Liver (tissue), 9 donors: ENCODE results near the gene ERI3. TPM values are rescaled to one million over a fixed set of nuclear protein-coding genes. Genes with fewer than 3 reads are reported as not detected.

ENCODE experiments used
- DNase-seq: peaks from one replicate; pipeline ENCODE4 v3.0.0-alpha.2; 2017; ENCODE audit warnings: low spot score
- H3K27ac ChIP-seq, 2 donors: one replicate each; pipeline ENCODE4 v1.7.0; 2013; ENCODE audit warnings: inconsistent platforms in 2 of 2, low read length in 2 of 2, control low read depth in 1 of 2, low read depth in 1 of 2, mild to moderate bottlenecking in 1 of 2
- H3K27me3 ChIP-seq, 4 donors: one replicate each; pipeline versions ENCODE4 v1.6.1 to v1.7.0; 2013; ENCODE audit warnings: low read length in 3 of 4, inconsistent platforms in 1 of 4, mild to moderate bottlenecking in 1 of 4, moderate library complexity in 1 of 4; ENCODE audit not compliant: control insufficient read depth in 4 of 4, insufficient read depth in 4 of 4
- H3K36me3 ChIP-seq, 4 donors: one replicate each; pipeline versions ENCODE4 v1.6.1 to v1.7.0; 2013; ENCODE audit warnings: low read length in 3 of 4, mild to moderate bottlenecking in 3 of 4, low read depth in 1 of 4, moderate library complexity in 1 of 4; ENCODE audit not compliant: control insufficient read depth in 4 of 4, insufficient read depth in 3 of 4
- H3K4me1 ChIP-seq, 4 donors: one replicate each; pipeline versions ENCODE4 v1.6.1 to v1.7.0; 2013; ENCODE audit warnings: low read length in 3 of 4, mild to moderate bottlenecking in 3 of 4, moderate library complexity in 1 of 4; ENCODE audit not compliant: control insufficient read depth in 4 of 4, insufficient read depth in 4 of 4
- H3K4me3 ChIP-seq, 3 donors: one replicate each; pipeline versions ENCODE4 v1.6.1 to v1.7.0; 2013; ENCODE audit warnings: low read length in 3 of 3, control low read depth in 1 of 3, low read depth in 1 of 3, mild to moderate bottlenecking in 1 of 3
- H3K9ac ChIP-seq, 2 donors: one replicate each; pipeline ENCODE4 v1.7.0; 2013; ENCODE audit warnings: low read length in 2 of 2, mild to moderate bottlenecking in 2 of 2, moderate library complexity in 2 of 2, control low read depth in 1 of 2, low read depth in 1 of 2
- H3K9me3 ChIP-seq, 4 donors: one replicate each; pipeline versions ENCODE4 v1.6.1 to v1.7.0; 2013; ENCODE audit warnings: low read length in 3 of 4; ENCODE audit not compliant: control insufficient read depth in 4 of 4
- EGR1 ChIP-seq, 2 donors: IDR thresholded peaks; 2 replicates each; pipeline ENCODE4 v1.6.1; 2016 to 2018; ENCODE audit warnings: antibody characterized with exemption in 2 of 2, low read depth in 2 of 2
- FOXA2 ChIP-seq: IDR thresholded peaks from 2 replicates; pipeline ENCODE4 v1.6.1; 2016; ENCODE audit warnings: antibody characterized with exemption
- HNF4A ChIP-seq, 2 donors: conservative IDR thresholded peaks; 2 replicates each; pipeline ENCODE4 v1.6.1; 2016; ENCODE audit warnings: antibody characterized with exemption in 2 of 2, mild to moderate bottlenecking in 2 of 2
- HNF4G ChIP-seq: IDR thresholded peaks from 2 replicates; pipeline ENCODE4 v1.6.1; 2016; ENCODE audit warnings: antibody characterized with exemption
- RAD21 ChIP-seq, 2 donors: IDR thresholded peaks; 2 replicates each; pipeline ENCODE4 v1.6.1; 2016; ENCODE audit warnings: antibody characterized with exemption in 2 of 2, mild to moderate bottlenecking in 2 of 2
- RXRA ChIP-seq, 2 donors: IDR thresholded peaks; 2 replicates each; pipeline ENCODE4 v1.6.1; 2017 to 2018; ENCODE audit warnings: antibody characterized with exemption in 2 of 2, mild to moderate bottlenecking in 1 of 2
- WGBS: extraction: QIAGEN DNeasy Blood & Tissue Kit; methylation state at CpG from one replicate; pipeline ENCODE4 v1.1.7; 2013; 5-methylcytosine and 5-hydroxymethylcytosine counted together
- polyA plus RNA-seq, 2 donors: library from polyadenylated mRNA; stranded (reverse) in 1 of 2; unstranded in 1 of 2; fragments of 200-250 nt in 1 of 2; fragments of >200 nt in 1 of 2; fragmentation: Nextera tagmentation in 1 of 2; extraction: Ambion mirVana in 1 of 2; gene quantifications; one replicate each; pipeline versions ENCODE4 v1.2.1 to v1.2.3, GENCODE V29; 2013 to 2015
- total RNA-seq, 2 donors: library from RNA; depleted of rRNA; stranded (reverse); fragments of >200 nt; gene quantifications; one replicate each; pipeline ENCODE4 v1.2.3, GENCODE V29; 2014
- TF ChIP-seq, protein P1 (sequence below): fragments of 150-350 bp; IDR thresholded peaks from 2 replicates; pipeline ENCODE4 v1.5.1; 2017; ENCODE audit warnings: improper control_type of control experiment, low read depth, low read length; ENCODE audit not compliant: missing input control
- donor health status: healthy.
- donor health status: healthy.
- donor health status: healthy.
- donor health status: healthy.
- donor health status: healthy.

The ERI3 gene
- total and polyA plus RNA-seq, 4 donors: 15.7 to 23.8 (median 21.3) TPM

GRCh38 chr1:44318097-44319088 is 36.7 kb downstream of the ERI3 start:
- H3K36me3 ChIP-seq: peaks cover 0 to 23% (median 10%) of the 10 kb centered on the region in 4 donors
- WGBS: 41% methylated on average over 9 of the region's 9 CpGs
- no peaks in the 10 kb centered on the region for H3K9me3 ChIP-seq
- H3K27ac ChIP-seq: no peak overlapping the region
- peak; percentile 84 to 93 for TF ChIP-seq RAD21 (IDR thresholded peaks at IDR 0.05)
- no peak for TF ChIP-seq RXRA (IDR thresholded peaks at IDR 0.05)
- TF ChIP-seq, protein P1, sequence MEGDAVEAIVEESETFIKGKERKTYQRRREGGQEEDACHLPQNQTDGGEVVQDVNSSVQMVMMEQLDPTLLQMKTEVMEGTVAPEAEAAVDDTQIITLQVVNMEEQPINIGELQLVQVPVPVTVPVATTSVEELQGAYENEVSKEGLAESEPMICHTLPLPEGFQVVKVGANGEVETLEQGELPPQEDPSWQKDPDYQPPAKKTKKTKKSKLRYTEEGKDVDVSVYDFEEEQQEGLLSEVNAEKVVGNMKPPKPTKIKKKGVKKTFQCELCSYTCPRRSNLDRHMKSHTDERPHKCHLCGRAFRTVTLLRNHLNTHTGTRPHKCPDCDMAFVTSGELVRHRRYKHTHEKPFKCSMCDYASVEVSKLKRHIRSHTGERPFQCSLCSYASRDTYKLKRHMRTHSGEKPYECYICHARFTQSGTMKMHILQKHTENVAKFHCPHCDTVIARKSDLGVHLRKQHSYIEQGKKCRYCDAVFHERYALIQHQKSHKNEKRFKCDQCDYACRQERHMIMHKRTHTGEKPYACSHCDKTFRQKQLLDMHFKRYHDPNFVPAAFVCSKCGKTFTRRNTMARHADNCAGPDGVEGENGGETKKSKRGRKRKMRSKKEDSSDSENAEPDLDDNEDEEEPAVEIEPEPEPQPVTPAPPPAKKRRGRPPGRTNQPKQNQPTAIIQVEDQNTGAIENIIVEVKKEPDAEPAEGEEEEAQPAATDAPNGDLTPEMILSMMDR: peak; percentile 84
- peak; percentile 54 for DNase-seq
- H3K27me3 ChIP-seq: no peaks in the 10 kb centered on the region
- no peak overlapping the region for H3K4me3 ChIP-seq
- no peaks in the 10 kb centered on the region for H3K4me1 ChIP-seq
- no peak overlapping the region for H3K9ac ChIP-seq

DNA sequence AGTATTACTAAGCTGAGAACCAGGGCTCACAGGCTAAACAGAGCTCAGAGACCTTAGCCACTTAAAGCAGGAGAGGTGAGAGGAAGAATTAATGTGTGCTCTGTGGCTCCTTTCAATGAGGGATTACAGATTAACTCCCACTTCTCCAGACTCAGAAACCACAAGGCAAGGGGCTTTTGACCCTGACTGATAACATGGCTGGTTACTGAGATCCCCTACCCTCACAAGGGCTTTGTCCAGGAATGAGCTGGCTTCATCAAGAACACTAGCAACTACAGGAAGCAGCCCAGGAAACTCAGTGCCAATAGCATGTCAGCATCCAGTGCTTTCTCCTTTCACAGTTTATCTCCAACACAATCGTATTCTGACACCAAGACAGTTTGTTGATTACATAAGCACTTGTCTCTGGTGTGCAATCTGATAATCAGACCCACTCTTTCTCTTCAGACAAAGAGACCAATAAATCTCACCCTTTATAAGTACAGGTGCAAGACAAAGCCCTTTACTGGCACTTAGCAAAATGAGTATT is 38.8 kb downstream of the ERI3 start:
- Histone ChIP-seq H3K27me3 (no peaks in the 10 kb centered on the region), H3K27ac (no peak overlapping the region), H3K9ac (no peak overlapping the region), H3K9me3 (no peaks in the 10 kb centered on the region), H3K4me3 (no peak overlapping the region), H3K36me3 (peaks cover 0 to 36% (median 16%) of the 10 kb centered on the region in 4 donors), H3K4me1 (no peaks in the 10 kb centered on the region)
- DNase-seq: no peak
- TF ChIP-seq HNF4A (conservative IDR thresholded peaks at IDR 0.05) (no peak), EGR1 (IDR thresholded peaks at IDR 0.05; ENCODE audit: low read depth in 2 of 2) (no peak), FOXA2 (no peak)
- TF ChIP-seq, protein P1: no peak
- WGBS: 33% methylated on average over 1 of the region's 1 CpG

GRCh38 chr1:44315521-44315920 is 39.5 kb downstream of the ERI3 start:
- no peak overlapping the region for H3K27ac ChIP-seq
- TF ChIP-seq RAD21 (IDR thresholded peaks at IDR 0.05): no peak
- TF ChIP-seq HNF4A (conservative IDR thresholded peaks at IDR 0.05): no peak
- no peak for TF ChIP-seq HNF4G
- H3K27me3 ChIP-seq: no peaks in the 10 kb centered on the region
- H3K9ac ChIP-seq: no peak overlapping the region
- H3K4me3 ChIP-seq: no peak overlapping the region
- peaks cover 0 to 40% (median 17%) of the 10 kb centered on the region in 4 donors for H3K36me3 ChIP-seq
- H3K9me3 ChIP-seq: no peaks in the 10 kb centered on the region
- H3K4me1 ChIP-seq: no peaks in the 10 kb centered on the region
- DNase-seq: no peak
